ENCODE results near the gene SSC5D.

GRCh38 chr19:55464662-55465054, 23.6 kb upstream of the SSC5D start, which contains the start of gene C19orf85:
- TF ChIP-seq EZH2 (IDR thresholded peaks at IDR 0.05; ENCODE audit: insufficient read depth, poor library complexity, severe bottlenecking) (no peak), EZH2phosphoT487 (IDR thresholded peaks at IDR 0.05; ENCODE audit: insufficient read depth, low read depth) (no peak)

Measured in GM23248 (cell line).